GDM1 (cell line): ENCODE results near the gene SPDYE17.
"Not testable (repeated sequence)": the region's sequence is repeated elsewhere in the genome, so short reads cannot be mapped to it uniquely, and the experiment has no call there.

ENCODE experiments used
- DNase-seq: peaks from one replicate; lab custom pipeline; 2025; lab: John Stamatoyannopoulos, UW

Gene SPDYE17

GRCh38 chr7:76998764-76999450 lies 33.3 kb downstream of the SPDYE17 start:
- DNase-seq, result not testable (repeated sequence)

DNA sequence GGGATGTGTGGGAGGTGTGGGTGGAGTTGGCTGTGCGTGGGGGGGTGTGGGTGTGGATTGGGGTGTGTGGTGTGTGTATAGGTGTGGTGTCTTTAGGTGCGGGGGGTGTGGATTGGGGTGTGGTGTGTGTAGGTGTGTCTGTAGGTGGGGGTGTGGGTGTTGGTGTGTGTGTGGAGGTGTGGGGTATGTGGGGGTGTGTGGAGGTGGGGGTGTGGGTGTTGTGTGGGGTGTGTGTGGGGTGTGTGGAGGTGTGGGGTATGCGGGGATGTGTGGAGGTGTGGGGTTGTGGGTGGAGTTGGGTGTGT lies 33.9 kb downstream of the SPDYE17 start:
- no peak for DNase-seq

DNA sequence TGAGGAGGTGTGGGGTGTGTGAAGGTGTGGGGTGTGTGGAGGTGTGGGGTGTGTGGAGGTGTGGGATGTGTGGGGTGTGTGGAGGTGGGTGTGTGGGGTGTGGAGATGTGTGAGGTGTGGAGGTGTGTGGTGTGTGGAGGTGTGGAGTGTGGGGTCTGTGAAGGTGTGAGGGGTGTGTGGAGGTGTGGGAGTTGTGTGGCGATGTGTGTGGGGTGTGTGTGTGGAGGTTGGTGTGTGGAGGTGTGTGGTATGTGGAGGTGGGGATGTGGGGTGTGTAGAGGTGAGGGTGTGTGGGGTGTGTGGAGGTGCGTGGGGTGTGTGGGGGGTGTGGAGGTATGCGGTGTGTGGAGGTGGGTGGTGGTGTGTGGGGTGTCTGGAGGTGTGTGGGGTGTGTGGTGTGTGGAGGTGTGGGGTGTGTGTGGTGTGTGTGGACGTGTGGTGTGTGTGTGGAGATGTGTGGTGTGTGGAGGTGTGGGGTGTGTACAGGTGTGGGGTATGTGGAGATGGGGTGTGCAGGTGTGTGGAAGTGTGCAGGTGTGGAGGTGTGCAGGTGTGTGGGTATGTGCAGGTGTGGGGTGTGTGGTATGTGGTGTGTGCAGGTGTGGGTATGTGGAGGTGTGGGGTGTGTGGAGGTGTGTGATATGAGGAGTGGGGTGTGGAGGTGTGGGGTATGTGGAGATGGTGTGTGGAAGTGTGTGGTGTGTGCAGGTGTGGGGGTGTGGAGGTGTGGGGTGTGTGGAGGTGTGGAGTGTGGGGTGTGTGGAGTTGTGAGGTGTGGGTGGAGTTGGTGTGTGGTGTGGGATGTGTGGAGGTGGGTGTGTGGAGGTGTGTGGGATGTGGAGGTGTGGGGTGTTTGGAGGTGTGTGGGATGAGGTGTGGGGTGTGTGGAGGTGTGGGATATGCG lies 34.5 kb downstream of the SPDYE17 start:
- DNase-seq, result no peak

GRCh38 chr7:76996932-76997331 lies 35.2 kb downstream of the SPDYE17 start:
- DNase-seq, result not testable (repeated sequence)

GRCh38 chr7:76994286-76994685 lies 37.9 kb downstream of the SPDYE17 start:
- DNase-seq, result not testable (repeated sequence)

GRCh38 chr7:76993831-76994230 lies 38.3 kb downstream of the SPDYE17 start:
- DNase-seq, result not testable (repeated sequence)

DNA sequence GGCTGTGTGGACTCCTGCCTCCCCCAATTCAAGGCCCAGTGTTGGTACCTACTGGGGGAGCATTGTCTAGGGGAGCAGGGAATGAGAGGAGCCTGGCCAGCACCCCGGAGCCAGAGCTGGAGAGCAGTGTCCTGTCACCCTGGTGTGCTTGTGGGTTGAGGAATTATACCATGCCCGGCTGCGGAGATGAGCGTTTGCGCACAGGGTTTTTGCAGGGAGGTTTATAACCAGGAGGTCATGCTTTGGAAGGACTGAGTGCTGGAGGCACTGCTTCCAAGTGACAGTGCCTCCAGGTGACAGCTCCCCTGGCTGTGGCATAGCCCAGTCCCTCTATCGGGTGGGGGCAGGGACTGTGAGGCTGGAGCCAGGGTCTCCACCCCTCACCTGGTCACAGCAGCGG lies 39.3 kb downstream of the SPDYE17 start:
- DNase-seq, result not testable (repeated sequence)

- DNase-seq, result not testable (repeated sequence)
Measured at GRCh38 chr7:76992204-76992603, 40.0 kb downstream of the SPDYE17 start.

DNA sequence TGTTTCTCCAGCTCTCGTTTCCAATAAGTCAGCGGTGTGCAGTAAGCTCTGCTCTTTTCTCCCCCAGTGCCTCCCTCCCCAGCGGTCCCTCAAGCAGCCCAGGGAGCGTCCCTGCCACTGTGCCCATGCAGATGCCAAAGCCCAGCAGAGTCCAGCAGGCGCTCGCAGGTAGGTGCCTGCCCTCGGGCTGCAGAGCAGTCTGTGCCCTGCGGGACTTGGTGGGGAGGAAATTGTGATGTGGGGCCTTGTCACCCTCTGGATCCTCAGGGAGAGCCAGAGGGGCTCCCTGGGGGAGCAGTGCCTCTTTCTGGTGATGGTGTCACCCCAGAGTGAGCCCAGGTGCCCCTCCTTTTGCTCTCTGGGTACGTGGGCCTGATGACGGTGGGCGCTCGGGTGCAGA lies 42.0 kb downstream of the SPDYE17 start:
- not testable (repeated sequence) for DNase-seq

DNA sequence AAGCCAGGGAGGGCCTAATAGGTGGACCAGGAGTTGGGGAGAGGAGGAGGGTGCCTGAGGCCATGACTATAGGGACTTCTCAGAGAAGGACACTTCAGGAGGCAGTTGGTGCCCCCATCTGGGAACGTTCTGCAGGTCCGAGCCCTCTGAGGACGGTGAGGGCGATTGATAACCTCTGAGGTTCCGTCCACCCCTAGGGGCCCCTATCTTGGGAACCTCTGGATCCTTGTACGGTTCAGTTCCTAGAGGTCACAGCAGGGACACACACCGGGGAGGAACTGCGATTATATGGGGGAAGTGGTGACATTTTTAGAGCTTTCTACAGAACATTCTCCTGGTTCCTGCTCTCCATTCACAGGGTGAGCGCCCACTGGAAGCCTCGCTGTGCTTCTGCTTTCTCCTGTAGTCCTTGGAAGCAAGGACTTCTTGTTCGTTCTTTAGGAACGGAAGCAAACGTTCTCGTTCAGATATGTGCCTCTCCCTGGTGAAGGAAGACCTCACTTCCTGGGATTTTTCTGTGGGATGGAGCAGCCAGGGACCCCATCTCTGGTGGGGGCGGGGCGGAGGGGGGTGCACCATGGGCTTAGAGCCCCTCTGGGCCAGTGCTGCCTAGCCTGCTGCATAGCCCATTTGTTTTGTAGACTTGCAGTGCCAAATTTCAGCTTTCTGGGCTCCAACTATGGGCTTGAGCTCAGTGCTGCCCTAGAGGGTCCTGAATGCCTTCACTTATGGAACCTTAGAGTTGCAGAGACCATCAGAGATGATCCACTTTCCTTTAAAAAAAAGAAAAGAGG lies 46.0 kb downstream of the SPDYE17 start:
- not testable (repeated sequence) for DNase-seq

- DNase-seq, result not testable (repeated sequence)
Measured at GRCh38 chr7:76984784-76985136, 47.4 kb downstream of the SPDYE17 start.

DNA sequence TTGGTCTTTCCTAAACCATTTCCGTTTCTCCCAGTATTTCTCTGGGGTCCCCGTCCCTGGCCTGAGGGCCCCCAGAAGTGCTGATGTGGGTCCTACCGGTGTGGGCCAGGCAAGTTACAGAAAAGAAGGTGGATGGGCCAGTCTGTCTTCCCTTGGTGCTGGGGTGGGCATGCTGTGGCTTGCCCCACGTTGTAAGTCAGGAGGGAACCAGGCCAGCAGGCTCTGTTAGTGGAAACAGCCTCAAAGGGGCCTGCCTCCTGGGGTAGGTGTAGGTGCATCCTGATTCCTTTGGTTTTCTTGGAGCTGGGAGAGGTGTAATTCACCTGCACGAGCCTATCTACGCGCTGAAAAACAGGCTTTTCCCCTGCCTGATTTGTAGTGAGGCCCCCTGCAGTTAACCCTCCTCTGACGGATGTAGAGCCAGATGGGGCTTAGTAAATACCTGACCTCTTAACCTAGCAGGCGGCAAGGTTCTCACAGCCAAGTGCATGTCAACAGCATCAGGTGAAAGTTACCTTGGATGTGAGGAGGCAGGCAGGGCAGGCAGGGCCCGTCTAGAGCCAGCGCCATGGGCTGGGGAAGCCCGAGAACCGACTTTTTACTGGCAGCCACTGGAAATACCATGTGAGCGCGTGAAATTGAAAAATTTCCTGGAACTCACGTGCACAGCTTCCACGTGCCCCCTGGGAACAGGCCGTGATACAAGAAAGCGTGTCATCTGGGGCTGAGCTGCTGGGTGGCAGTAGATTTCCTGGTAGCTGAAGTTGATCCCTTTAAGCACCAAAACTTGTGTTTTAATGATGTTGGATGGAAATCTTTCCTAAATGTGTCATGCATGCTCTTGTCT lies 48.0 kb downstream of the SPDYE17 start:
- not testable (repeated sequence) for DNase-seq

DNA sequence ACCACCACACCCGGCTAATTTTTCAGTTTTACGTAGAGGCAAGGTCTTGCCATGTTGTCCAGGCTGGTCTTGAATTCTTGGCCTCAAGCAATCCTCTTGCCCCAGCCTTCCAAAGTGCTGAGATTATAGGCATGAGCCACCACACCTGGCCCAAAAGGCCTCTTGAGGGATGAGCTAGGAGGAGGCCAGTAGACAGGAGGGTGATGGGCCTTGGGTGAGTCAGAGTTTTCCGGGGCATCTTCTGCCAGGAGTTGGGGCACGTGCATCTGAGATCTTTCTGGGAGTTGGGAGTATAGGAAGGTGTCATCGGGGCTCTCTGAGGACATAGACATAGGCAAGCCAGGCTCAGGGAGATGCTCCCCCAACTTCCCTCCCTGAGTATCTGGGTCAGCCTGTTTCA lies 48.8 kb downstream of the SPDYE17 start:
- DNase-seq, result not testable (repeated sequence)

DNA sequence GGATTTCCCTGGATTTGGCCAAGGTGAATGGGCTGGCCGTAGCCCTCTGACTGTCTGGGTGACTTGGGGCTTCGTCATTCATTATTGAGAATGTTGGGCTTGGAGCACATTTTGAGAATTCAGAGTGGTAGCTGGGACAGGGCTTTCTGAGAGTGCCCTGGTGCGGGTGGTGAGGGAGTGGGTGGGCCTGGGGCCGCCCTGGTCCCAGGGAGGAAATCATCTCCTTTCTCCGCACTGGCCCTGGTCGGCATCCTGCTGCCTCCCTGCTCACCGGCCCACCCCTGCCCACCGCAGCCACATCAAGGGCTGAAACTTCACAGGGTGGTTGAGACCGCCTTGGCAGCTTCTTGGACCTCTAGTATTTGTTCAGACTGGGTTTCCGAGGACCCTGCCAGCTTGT lies 49.7 kb downstream of the SPDYE17 start:
- not testable (repeated sequence) for DNase-seq

DNA sequence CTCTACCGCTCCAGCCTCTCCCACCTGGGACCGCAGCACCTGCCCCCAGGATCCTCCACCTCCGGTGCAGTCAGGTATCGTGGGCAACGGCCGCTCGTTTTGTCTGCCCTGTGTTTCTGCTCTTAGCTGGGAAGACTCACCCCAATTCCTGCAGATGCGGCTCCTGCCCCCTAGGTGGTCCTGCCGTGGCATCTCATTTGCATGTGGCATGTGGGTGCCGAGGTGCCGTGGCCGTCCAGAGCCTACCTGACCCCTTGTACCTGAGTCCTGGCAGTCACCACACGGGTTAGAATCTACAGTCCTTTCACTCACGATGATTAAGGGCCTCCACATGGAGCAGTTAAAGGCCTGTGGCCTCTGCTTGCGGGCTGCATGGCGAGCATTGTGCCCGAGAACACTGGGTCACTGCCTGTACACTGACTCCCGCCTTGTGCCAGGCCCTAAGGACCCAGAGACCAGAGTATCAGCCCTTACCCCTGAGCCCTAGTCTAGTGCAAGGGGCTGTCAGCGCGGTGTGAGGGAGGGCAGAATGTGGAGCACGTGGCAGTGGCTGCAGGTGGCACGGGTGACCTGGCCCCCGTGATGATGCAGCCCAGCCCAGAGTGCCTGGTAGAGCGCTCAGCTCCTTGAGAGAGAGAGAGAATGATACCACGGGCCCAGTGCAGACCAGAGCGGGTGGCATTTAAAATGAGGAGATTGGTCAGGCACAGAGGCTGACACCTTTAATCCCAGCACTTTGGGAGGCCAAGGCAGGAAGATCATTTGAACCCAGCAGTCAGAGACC lies 50.8 kb downstream of the SPDYE17 start:
- not testable (repeated sequence) for DNase-seq

DNA sequence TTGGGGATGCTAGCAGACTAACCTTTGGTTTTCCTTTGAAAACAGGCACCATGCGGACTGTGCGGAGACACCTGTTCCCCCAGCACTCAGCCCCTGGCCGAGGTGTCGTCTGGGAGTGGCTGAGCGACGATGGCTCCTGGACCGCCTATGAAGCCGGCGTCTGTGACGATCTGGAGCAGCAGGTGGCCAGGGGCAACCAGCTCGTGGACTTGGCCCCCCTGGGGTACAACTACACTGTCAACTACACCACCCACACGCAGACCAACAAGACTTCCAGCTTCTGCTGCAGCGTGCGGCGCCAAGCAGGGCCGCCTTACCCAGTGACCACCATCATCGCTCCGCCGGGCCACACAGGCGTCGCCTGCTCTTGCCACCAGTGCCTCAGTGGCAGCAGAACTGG lies 51.6 kb downstream of the SPDYE17 start:
- DNase-seq, result not testable (repeated sequence)

DNA sequence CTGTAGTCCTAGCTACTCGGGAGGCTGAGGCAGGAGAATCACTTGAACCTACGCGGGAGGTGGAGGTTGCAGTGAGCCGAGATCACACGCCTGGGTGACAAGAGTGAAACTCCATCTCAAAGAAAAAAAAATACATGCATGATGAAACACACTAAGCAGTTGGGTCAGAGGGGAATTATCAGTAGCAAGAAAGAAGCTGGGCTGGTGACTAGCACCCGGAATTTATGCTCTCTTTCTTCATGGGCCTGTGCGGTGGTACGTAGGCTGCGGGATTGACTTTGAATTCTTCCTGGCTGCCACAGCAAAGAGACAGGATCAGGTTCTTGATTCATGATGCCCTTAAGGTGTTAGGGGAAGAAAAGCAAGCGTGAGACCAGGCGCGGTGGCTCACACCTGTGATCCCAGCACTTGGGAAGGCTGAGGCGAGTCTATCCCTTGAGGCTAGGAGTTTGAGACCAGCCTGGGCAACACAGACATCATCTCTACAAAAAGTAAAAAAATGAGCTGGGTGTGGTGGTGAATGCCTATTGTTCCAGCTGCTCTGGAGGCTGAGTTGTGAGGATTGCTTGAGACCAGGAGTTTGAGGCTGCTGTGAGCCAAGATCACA lies 54.3 kb downstream of the SPDYE17 start:
- DNase-seq, result not testable (repeated sequence)

- DNase-seq, result not testable (repeated sequence)
Measured at GRCh38 chr7:76974793-76975579, 57.2 kb downstream of the SPDYE17 start.

- not testable (repeated sequence) for DNase-seq
Measured at GRCh38 chr7:76974336-76974735, 57.8 kb downstream of the SPDYE17 start.
